ENCODE data around the gene SFXN3.

SFXN3 gene, protein sequence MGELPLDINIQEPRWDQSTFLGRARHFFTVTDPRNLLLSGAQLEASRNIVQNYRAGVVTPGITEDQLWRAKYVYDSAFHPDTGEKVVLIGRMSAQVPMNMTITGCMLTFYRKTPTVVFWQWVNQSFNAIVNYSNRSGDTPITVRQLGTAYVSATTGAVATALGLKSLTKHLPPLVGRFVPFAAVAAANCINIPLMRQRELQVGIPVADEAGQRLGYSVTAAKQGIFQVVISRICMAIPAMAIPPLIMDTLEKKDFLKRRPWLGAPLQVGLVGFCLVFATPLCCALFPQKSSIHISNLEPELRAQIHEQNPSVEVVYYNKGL

DNA sequence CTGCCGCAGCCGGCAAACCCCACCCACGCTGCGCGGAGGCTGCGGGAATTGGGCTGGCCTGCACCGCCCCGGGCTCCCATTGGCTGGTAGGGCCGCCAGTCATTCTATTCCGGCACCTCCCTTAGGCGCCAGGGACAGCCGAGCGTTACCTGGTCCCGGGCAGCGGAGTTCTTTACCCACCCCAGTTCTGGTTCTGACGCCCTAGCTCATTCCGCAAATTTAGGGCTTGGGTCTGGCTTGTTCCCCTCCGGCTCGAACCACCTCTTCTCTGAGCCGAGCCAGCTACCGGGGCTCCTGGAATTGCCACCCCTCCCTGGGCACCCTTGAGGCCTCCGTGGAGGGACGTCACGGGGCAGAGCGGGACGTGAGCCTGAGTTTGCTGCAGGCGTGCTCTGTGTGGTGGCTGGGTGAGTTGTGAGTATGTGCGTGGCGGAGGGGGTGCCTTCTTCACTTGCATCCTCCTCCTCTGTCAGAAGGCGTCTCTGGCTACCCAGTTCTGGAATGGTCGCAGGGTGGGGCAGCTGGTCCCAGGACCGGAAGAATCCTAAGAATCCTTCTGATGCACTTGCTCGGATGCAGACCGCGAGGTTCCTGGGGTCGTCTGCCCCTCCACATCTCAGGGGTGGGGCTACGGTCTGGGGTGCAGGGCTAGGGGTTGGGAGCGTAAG, at the start of gene SFXN3, which contains the start of gene PDZD7:
Gene SFXN3, plus strand, starts transcription at position 107 of the 668 bp plus-strand sequence. CDS start 3,461 bp downstream, outside the sequence.
Gene PDZD7, minus strand, starts transcription at position 2 of the 668 bp plus-strand sequence. CDS start 910 bp downstream, outside the sequence.
- DNase-seq = peak; percentile 99

DNA sequence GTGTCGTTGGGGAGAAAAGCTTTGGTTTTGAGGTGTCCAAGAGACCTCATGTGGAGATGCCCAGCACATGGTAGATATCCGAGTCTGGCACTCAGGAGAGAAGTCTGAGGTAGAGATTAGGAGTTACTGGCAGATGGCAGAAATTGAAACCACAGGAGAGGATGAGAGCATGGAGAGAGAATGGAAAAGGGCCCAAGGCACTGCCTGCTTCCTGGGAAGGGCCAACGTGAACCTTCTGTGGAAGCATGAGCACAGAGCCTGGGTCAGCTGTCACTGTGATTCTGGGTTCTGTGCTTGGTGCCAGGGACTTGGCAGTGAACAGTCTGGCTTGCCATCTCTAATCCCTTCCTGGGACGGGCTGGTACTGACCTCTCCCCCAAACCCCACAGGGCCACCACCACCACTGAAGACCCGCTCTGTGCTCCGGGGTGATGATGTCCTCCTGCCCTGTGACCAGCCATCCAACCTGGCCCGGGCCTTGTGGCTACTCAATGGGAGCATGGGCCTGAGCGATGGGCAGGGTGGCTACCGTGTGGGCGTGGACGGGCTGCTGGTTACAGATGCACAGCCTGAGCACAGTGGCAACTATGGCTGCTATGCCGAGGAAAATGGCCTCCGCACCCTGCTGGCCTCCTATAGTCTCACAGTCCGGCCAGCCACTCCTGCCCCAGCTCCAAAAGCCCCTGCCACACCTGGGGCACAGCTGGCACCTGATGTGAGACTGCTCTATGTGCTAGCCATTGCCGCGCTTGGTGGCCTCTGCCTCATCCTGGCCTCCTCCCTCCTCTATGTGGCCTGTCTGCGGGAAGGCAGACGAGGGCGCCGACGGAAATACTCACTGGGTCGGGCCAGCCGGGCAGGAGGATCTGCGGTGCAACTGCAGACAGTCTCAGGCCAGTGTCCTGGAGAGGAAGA, 47.9 kb upstream of the SFXN3 start:
- DNase-seq = peak; percentile 43

DNA sequence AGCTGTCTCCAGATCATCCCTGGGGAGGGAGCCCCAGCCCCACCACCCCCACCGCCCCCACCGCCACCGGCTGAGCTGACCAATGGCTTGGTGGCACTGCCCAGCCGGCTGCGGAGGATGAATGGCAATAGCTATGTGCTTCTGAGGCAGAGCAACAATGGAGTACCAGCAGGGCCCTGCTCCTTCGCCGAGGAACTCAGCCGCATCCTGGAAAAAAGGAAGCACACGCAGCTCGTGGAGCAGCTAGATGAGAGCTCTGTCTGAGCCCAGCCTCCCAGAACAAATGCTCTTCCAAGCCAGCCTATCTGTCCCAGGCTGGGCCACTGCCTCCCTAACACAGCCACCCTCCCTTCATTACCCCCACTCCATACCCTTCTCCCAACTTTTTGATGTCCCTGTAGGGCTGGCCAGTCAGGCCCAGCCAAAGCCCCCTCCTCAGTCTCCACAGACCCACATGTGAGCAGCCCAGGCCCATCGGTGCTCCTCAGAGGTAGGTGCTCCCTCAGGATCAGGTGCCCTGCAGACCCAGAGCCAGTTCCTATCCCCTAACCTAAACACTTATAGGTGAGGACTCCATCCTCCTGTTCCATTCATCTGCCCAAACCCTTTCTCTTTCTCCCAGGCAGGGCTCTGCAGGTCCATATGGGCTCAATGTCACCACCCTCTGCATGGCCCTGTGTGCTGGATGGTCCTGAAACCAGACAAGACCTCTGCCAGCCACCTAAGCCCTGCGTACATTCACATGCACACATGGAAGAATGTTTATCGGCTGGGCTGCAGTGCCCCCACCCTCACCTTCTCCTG, 47.0 kb upstream of the SFXN3 start:
- DNase-seq = peak; percentile 28

DNA sequence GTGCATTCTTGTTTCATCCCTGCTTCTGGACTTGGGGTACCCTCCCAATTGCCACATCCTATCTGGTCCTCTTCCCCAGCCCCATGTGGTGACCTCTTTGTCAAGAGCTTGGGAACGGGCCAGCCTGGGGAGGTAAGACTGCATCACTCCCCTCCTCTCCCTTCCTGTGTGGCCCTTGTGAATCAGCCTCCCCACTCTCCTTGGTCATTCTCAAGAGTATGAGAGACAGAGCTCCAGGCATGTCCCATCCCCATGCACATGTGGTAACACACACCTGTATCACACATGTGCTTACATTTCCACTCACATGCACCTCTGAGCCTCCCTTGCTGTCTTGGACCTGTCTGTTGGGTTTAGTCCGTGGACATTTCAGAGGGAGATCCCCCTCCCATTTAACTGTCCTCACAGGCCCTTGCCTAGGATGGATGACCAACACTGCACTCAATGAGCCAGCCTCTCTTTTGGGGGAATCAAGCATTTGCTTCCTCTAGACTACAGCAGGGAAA, 46.3 kb upstream of the SFXN3 start:
- DNase-seq = no peak

DNA sequence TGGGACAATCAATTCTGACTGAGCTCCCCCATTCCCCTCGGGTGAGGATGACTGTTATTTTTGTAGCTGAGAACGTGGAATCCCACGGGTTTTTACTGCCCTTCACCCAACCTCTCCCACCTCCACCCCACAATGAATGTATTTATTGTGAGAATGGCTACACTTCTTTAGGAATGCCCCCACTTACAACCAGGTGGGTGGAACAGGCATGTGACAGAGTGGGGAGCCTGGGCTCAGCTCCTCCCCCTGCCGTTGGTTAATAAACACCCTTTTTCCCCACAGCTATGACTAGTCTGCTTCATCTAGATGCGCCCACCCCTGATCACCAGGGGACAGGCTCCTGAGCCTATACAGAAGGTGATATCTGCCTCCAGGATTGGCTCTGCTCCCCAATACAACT, 45.7 kb upstream of the SFXN3 start:
- DNase-seq = no peak

DNA sequence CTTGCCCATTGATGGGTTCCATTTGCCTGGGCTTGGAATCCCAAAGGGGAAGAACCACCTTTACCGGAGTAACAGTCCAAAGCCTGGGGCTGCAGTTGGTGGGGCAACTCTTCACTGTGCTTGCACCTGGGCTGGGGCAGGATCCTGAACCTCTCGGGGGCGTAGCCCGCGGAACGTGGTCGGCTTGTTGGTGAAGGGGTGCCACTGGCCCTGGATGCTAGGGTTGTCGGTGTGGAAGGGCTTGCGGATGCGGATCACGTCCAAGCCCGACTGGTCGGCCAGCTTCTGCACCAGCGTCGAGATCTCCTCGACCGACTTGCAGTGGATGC, 44.4 kb upstream of the SFXN3 start:
- no peak for DNase-seq

DNA sequence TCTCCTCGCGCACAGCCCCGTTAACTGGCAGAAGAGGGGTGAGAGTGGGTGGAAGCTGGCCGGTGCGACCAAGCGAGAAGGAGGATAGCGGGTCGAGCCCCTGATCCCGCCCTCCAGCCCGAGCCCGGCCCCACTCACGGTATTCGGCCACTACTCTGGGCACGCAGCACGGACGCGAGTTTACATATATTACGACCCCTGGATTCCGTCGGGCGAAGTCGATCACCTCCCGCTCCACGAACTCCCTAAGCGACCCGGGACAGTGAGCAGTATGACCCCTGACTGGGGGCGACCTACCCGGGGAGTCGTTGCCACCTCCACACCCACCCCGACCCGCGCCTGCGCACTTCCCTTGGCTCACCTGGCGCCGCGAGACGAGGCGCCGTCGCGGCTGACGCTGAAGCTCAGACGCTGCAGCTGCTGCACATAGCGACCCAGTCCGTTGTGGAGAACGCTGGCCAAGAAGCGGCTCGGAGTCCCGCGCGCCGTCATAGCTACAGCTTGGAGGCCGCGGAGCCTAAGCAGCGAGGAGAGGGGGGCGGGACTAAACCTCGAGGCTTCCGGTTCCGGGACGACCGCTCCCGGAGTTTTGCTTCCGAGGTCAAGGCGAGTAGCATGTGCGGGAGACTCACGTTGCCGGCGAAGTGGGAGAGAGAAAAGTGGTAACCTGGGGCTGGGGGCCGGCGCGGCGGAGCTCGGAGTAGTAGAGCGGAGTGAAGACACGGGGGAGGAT, 43.9 kb upstream of the SFXN3 start, which contains the start of the genes MRPL43 and TWNK:
Gene MRPL43, minus strand, starts transcription at position 546 of the 733 bp plus-strand sequence. Its CDS starts 54 bp downstream, at position 492.
Gene TWNK, plus strand, starts transcription at position 592 of the 733 bp plus-strand sequence. CDS start 668 bp downstream, outside the sequence.
- peak; percentile 94 for DNase-seq

DNA sequence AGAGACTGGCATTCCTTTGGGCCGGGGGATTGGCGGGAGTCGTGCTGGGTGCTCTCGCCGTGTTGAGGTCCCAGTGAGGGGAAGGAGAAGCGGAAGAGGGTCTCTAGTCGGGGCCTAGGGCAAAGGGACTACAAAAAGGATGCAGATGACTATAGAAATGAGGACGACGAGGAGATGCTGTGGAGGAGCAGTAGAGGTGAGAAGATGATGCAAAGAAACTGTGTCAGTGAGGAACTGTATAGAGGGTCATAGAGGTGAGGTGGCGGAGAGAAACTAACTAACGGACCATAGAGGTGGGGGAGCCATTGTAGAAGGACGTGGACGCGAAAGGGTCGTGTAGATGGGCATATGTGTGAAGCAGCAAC, 43.4 kb upstream of the SFXN3 start:
- DNase-seq = no peak

DNA sequence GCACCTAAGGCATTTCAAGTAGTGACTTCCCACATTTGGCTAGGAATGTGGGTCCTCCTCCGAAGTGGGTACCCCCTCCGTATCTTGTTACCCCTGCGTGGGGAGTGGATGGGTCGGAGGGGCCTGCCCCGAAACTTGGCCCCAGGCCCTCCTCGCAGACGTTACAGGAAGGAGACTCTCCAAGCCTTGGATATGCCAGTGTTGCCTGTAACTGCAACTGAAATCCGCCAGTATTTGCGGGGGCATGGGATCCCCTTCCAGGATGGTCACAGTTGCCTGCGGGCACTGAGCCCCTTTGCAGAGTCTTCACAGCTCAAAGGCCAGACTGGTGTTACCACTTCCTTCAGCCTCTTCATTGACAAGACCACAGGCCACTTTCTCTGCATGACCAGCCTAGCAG, 42.9 kb upstream of the SFXN3 start:
- DNase-seq = no peak

DNA sequence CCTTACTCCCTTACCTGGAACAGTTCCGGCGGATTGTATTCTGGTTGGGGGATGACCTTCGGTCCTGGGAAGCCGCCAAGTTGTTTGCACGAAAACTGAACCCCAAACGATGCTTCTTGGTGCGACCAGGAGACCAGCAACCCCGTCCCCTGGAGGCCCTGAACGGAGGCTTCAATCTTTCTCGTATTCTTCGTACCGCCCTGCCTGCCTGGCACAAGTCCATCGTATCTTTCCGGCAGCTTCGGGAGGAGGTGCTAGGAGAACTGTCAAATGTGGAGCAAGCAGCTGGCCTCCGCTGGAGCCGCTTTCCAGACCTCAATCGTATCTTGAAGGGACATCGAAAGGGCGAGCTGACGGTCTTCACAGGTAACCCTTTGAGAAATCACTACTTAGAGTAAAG, 41.9 kb upstream of the SFXN3 start:
- DNase-seq = no peak

DNA sequence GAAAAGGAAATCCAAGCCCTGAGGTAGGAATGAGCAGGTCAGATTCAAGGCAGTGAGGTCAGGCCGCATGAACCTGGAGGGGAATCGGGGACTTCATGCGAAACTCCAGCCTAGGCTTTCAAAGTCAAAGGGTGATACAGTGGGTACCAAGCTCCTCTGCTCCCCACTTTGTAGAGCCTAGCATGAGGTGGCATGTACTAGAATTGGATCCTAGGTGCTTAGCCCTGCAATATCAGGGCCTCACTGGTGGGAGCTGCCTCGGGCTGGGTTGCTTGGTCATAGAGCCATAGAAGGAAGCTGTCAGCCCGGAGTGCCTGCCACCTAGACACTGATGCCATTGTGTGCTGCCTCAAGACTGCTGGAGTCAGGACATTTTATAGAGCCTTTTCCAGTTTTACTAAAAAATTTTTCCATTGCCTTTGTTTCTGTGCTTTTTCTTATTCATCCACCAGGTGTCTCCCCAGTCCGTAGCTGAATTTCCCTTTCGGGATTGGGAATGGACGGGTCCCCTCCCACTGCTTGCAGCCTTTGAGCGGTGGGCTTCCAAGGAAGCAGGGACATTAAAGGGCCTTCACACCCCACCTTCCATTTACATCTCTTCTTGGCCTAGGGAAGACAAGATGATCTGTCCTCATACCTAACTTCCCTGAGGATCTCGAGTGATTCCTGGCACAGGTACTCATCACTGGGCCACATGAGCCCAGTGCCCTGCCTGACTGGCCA, 36.9 kb upstream of the SFXN3 start:
- no peak for DNase-seq

DNA sequence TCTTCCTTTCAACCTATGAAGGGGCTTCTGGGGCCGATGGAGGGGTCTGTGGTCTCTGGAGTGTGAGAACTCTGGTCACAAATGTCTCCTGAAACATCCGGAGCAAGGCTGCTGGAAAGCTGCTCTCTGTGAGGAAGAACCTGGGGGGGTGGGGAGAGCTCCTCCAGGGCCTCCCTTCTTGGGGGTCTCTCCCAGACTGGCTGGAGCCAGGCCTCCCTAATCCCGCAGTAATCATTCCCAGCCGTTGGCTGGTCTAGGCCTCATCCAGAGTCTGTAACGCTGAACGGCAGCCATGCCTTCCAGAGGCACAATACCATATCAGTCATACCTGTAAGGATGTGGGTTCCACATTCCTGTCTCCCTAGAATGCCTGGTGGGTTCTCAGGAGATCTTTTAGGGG, 35.9 kb upstream of the SFXN3 start:
- no peak for DNase-seq

DNA sequence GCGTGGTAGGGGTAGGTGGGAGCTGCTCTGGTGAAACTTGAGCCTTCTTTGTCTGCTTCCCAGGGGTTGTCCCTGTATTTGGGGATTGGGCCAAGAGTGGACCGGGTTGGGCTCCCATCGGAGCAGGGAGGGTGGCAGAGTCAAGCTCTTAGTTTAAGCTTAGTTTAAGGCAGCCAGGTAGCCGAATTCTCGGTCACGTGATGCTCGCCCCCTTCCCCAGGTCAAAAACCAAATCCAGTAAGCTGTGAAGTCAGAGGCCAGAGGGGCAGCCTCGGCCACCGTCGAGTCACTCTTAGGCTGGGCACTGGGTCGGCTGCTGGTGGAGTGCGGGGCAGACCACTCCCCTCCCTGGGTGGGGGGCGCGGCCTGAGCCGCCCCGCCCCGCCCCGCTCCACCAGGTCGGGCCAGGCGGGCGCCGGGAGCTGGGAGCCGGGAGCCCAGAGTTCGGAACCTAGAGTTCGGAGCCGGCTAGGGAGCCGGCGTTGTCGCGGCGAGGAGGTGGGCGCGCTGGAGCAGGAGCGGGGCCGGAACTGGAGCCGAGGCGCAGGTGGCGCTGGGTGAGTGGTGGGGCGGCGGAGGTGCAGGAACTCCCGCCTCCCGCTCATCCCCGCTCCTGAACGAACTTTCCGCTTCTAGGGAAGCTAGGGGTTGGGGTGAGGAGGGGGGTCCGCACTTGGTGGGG, 34.2 kb upstream of the SFXN3 start:
- DNase-seq = no peak

DNA sequence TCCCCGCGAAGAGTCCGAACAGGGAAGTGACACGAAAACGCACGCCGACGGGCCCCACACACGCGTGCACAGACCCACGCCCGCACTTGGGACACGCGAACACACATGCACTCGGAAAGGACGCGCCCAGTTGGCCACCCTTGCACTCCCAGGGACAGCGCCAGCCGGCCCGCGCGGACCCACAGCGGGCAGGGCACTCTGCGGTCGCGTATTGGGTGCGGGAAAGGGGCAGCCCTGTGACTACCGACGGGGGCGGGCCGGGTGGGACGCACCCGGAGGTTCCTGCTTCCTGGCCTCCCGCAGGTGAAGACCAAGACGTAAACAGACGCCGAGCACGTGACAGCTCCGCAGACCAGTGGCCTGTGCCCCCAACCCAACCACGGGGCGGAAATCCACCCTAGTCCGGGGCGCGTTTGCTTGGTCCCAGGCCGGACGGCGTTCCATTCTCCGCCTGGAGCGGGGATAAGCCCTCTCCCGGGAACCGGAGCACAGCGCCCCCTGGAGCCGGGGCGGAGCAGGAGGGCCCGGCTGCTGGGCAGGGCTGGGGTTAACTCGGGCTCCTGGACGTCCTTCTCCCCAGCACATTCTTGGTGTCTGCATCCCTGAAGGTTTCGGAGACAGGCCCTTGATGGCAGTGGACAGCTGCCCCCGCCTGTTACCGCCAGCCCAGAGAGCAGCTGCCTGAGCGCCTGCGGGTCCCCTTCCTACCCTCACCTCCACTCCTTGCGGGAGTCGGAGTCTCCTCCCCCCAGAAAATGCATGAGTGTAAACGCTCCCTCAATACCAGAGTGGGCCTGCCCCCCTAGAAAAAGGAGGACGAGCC, 33.5 kb upstream of the SFXN3 start:
- DNase-seq = peak; percentile 92

DNA sequence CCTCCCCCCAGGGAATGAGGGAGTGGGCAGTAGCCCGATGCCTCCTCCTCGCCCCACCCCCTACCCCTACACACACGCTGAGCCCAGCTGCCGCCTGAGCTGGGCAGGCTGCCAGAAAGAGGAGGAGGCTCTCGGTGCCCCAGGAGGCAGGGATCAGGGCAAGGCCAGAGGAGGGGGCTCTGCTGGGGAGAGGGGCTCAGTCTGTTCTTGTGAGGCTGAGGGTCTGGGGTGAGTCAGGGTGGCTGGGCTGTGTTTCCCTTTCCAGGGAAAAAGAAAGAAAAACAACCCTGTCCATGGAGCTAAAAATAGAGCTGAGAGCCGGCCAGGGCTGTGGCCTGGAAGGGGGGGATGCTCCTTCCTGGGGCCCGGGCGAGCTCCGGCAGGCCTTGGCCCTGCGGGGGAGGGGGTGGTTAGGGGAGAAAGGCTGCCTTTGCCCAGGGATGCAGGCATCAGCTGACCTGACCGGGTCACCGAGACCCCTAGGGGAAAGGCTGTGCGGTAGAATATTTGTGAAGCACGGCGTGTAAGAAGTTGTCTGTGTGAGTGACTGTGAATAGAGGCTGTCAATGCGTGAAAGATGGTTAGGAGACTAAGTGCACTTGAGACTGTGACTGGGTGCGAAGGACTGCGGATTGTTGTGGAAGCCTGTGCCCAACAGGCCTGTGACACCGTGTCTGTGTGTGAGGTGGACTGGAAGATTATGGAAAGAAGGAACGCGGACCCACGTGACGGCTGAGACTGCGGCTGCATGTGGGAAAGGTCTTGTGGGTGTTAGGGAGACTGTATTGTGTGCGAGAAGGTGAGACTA, 32.6 kb upstream of the SFXN3 start:
- DNase-seq = peak; percentile 84

DNA sequence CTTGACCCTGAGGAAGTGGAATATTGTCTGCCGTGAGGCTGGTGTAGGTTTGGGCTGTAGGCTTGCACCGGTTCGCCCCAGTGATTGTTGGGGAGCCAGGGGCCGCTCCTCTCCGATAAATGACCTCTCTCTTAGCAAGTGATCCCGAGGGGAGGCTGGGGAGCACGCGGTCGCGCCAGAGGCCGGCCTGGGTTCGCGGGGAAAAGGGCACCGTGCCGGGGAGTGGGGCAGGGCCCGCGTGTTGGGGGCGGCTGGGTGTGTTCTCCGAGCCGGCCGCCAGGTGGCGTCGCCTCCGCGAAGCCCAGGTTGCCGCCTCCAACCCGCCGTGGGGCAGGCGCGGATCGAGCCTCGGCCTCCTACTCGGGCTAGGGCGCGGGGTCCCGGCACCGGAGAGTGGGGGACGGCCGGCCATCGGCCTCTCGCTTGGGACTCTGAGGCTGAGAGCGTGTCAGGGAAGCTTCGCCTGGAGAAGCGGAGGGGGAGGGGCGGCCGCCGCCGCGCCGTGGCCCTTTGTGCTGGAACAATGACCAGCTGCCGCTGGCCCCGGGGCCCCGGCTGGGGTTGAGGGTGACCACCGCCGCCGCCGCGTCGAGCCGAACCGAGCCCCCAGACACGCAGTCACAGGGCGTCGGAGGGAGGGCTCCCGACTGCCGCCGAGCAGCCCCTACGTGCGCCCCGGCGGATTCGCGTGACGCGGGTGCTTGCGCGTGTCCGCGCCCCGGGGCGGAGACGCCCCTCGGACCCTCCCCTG, 31.9 kb upstream of the SFXN3 start:
- peak; percentile 92 for DNase-seq

DNA sequence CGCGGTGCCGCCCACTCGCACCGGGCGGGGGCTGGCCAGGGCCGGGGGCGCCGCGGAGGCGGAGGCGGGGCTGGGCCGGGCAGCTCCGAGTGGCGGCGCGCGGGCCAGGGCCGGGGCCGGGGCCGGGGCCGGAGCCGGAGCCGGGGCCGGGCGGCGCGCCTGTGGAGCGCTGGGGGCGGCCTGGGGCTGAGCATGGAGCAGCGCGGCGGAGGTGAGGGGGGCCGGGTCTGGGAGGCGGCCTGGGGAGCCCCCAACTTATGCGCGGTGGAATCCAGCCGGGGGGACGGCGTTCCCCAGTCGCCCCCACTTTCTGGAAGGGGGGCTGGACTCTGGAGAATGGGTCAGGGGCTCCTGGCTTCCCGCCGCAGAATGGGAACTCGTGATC, 31.3 kb upstream of the SFXN3 start, which contains the start of gene LZTS2:
Gene LZTS2, plus strand, starts transcription at position 67 of the 385 bp plus-strand sequence. CDS start 2,731 bp downstream, outside the sequence.
- DNase-seq = no peak
